Small intestine (tissue), 7 donors: ENCODE data around the gene THSD7A. TPM values are rescaled to one million over a fixed set of nuclear protein-coding genes. Genes with fewer than 3 reads are reported as not detected.

Source experiments
- DNase-seq, 2 donors: peaks; one replicate each; pipeline versions ENCODE4 v3.0.0 to v3.0.0-alpha.2; 2013
- FAIRE-seq: peaks from 2 replicates; lab custom pipeline; 2012; peaks lifted over from hg19 to GRCh38; lab: Jason Lieb, UNC
- H3K27ac ChIP-seq, 3 donors: one replicate each; pipeline ENCODE4 v1.5.1; 2013; ENCODE audit warnings: low read length in 2 of 3, mild to moderate bottlenecking in 2 of 3, control low read depth in 1 of 3, inconsistent platforms in 1 of 3, low read depth in 1 of 3, moderate library complexity in 1 of 3
- H3K27me3 ChIP-seq, 3 donors: one replicate each; pipeline ENCODE4 v1.6.1; 2013; ENCODE audit warnings: low read length in 3 of 3, inconsistent platforms in 1 of 3; ENCODE audit not compliant: control insufficient read depth in 3 of 3, insufficient read depth in 3 of 3
- H3K36me3 ChIP-seq, 3 donors: one replicate each; pipeline ENCODE4 v1.6.1; 2013; ENCODE audit warnings: low read length in 3 of 3, inconsistent platforms in 1 of 3, low read depth in 1 of 3, mild to moderate bottlenecking in 1 of 3, moderate library complexity in 1 of 3; ENCODE audit not compliant: control insufficient read depth in 3 of 3, insufficient read depth in 2 of 3
- H3K4me1 ChIP-seq, 3 donors: one replicate each; pipeline ENCODE4 v1.6.1; 2013; ENCODE audit warnings: low read length in 2 of 3, inconsistent platforms in 1 of 3, low read depth in 1 of 3, mild to moderate bottlenecking in 1 of 3, moderate library complexity in 1 of 3; ENCODE audit not compliant: control insufficient read depth in 3 of 3, insufficient read depth in 2 of 3
- H3K4me3 ChIP-seq, 3 donors: one replicate each; pipeline ENCODE4 v1.5.1; 2013; ENCODE audit warnings: low read length in 3 of 3, control low read depth in 1 of 3, inconsistent platforms in 1 of 3, low read depth in 1 of 3, mild to moderate bottlenecking in 1 of 3, moderate library complexity in 1 of 3
- H3K9me3 ChIP-seq, 2 donors: one replicate each; pipeline ENCODE4 v1.6.1; 2013; ENCODE audit warnings: low read depth in 1 of 2, low read length in 1 of 2; ENCODE audit not compliant: control insufficient read depth in 2 of 2, insufficient read depth in 1 of 2
- whole genome bisulfite sequencing, 3 donors: extraction: QIAGEN DNeasy Blood & Tissue Kit; methylation state at CpG; one replicate each; pipeline ENCODE4 v1.1.7; 2013; 5-methylcytosine and 5-hydroxymethylcytosine counted together
- polyA plus RNA-seq, 4 donors: library from polyadenylated mRNA; stranded (reverse) in 3 of 4; unstranded in 1 of 4; fragments of 200-250 nt in 3 of 4; fragments of 120-200 nt in 1 of 4; gene quantifications; one replicate each; pipeline versions ENCODE4 v1.2.1 to v1.2.3, GENCODE V29; 2013
- donor health status: healthy with polysubstance abuse.
- donor health status: control.
- donor health status: control.
- donor health status: Bipolar disorder and iron deficiency.
- donor health status: healthy.

THSD7A gene
- polyA plus RNA-seq, 4 donors = 1.1 to 3.5 TPM; not detected in 2

- DNase-seq (no peak), FAIRE-seq (no peak)
- no peaks in the 10 kb centered on the region for H3K9me3 ChIP-seq
- no peak overlapping the region for H3K27ac ChIP-seq
- no peaks in the 10 kb centered on the region for H3K36me3 ChIP-seq
- H3K4me3 ChIP-seq = no peak overlapping the region
- H3K4me1 ChIP-seq = no peaks in the 10 kb centered on the region
- H3K27me3 ChIP-seq = no peaks in the 10 kb centered on the region
Observed at GRCh38 chr7:11605749-11606148, 226.2 kb downstream of the THSD7A start.

GRCh38 chr7:11604505-11604904, 227.5 kb downstream of the THSD7A start:
- no peak for FAIRE-seq

GRCh38 chr7:11601761-11602160, 230.2 kb downstream of the THSD7A start:
- no peak for FAIRE-seq
- no peaks in the 10 kb centered on the region for H3K36me3 ChIP-seq
- H3K4me1 ChIP-seq = no peaks in the 10 kb centered on the region
- H3K4me3 ChIP-seq = no peak overlapping the region
- DNase-seq = no peak
- no peak overlapping the region for H3K27ac ChIP-seq
- H3K9me3 ChIP-seq = no peaks in the 10 kb centered on the region
- no peaks in the 10 kb centered on the region for H3K27me3 ChIP-seq

More at GRCh38 chr7:11604505-11604904, 227.5 kb downstream of the THSD7A start:
- WGBS, 3 donors = 77 to 97% (median 96%) methylated on average over 1 of the region's 1 CpG
- H3K27ac ChIP-seq = no peak overlapping the region
- DNase-seq = no peak
- no peaks in the 10 kb centered on the region for H3K27me3 ChIP-seq
- H3K4me1 ChIP-seq = no peaks in the 10 kb centered on the region
- H3K9me3 ChIP-seq = no peaks in the 10 kb centered on the region
- H3K4me3 ChIP-seq = no peak overlapping the region
- H3K36me3 ChIP-seq = no peaks in the 10 kb centered on the region

- no peak overlapping the region for H3K4me3 ChIP-seq
- WGBS, 3 donors = 64 to 88% (median 74%) methylated on average over 5 of the region's 5 CpGs
- no peaks in the 10 kb centered on the region for H3K27me3 ChIP-seq
- H3K9me3 ChIP-seq = no peaks in the 10 kb centered on the region
- no peak for DNase-seq
- no peak for FAIRE-seq
- no peaks in the 10 kb centered on the region for H3K36me3 ChIP-seq
- no peak overlapping the region for H3K27ac ChIP-seq
- H3K4me1 ChIP-seq = no peaks in the 10 kb centered on the region
Observed at GRCh38 chr7:11593322-11593721, 238.7 kb downstream of the THSD7A start.

GRCh38 chr7:11592699-11593098, 239.3 kb downstream of the THSD7A start:
- DNase-seq (no peak), FAIRE-seq (no peak)
- no peaks in the 10 kb centered on the region for H3K4me1 ChIP-seq
- no peaks in the 10 kb centered on the region for H3K9me3 ChIP-seq
- H3K27ac ChIP-seq = no peak overlapping the region
- no peaks in the 10 kb centered on the region for H3K36me3 ChIP-seq
- no peaks in the 10 kb centered on the region for H3K27me3 ChIP-seq
- WGBS, 3 donors = 54 to 61% (median 58%) methylated on average over 3 of the region's 3 CpGs
- no peak overlapping the region for H3K4me3 ChIP-seq

- Histone ChIP-seq H3K27ac (no peak overlapping the region), H3K9me3 (no peaks in the 10 kb centered on the region), H3K4me3 (no peak overlapping the region), H3K27me3 (no peaks in the 10 kb centered on the region), H3K4me1 (no peaks in the 10 kb centered on the region), H3K36me3 (no peaks in the 10 kb centered on the region)
- DNase-seq (no peak), FAIRE-seq (no peak)
Observed at GRCh38 chr7:11591943-11592342, 240.1 kb downstream of the THSD7A start.

GRCh38 chr7:11591055-11591633, 240.9 kb downstream of the THSD7A start:
- 69 to 86% (median 74%) methylated on average over 6 of the region's 6 CpGs for WGBS, 3 donors
- no peak for FAIRE-seq
- Histone ChIP-seq H3K9me3 (no peaks in the 10 kb centered on the region), H3K36me3 (no peaks in the 10 kb centered on the region), H3K27me3 (no peaks in the 10 kb centered on the region), H3K4me1 (no peaks in the 10 kb centered on the region), H3K27ac (no peak overlapping the region), H3K4me3 (no peak overlapping the region)
- no peak for DNase-seq

- no peaks in the 10 kb centered on the region for H3K36me3 ChIP-seq
- H3K4me1 ChIP-seq = no peaks in the 10 kb centered on the region
- H3K27ac ChIP-seq = no peak overlapping the region
- no peaks in the 10 kb centered on the region for H3K27me3 ChIP-seq
- no peak overlapping the region for H3K4me3 ChIP-seq
- DNase-seq = no peak
- H3K9me3 ChIP-seq = no peaks in the 10 kb centered on the region
- FAIRE-seq = no peak
- WGBS, 3 donors = 84 to 87% (median 86%) methylated on average over 4 of the region's 4 CpGs
Observed at GRCh38 chr7:11589251-11589650, 242.7 kb downstream of the THSD7A start.

- WGBS, 3 donors = 67 to 82% (median 72%) methylated on average over 1 of the region's 1 CpG
- H3K4me3 ChIP-seq = no peak overlapping the region
- no peak for DNase-seq
- no peak overlapping the region for H3K27ac ChIP-seq
- no peaks in the 10 kb centered on the region for H3K36me3 ChIP-seq
- FAIRE-seq = no peak
- H3K4me1 ChIP-seq = no peaks in the 10 kb centered on the region
- H3K9me3 ChIP-seq = no peaks in the 10 kb centered on the region
- no peaks in the 10 kb centered on the region for H3K27me3 ChIP-seq
Observed at GRCh38 chr7:11587814-11588213, 244.2 kb downstream of the THSD7A start.
